ENCODE measurements around the gene HBM. TPM values are rescaled to one million over a fixed set of nuclear protein-coding genes. Genes with fewer than 3 reads are reported as not detected.

HBM gene
- total RNA-seq, 1 experiment from 2014 or later = not detected

DNA sequence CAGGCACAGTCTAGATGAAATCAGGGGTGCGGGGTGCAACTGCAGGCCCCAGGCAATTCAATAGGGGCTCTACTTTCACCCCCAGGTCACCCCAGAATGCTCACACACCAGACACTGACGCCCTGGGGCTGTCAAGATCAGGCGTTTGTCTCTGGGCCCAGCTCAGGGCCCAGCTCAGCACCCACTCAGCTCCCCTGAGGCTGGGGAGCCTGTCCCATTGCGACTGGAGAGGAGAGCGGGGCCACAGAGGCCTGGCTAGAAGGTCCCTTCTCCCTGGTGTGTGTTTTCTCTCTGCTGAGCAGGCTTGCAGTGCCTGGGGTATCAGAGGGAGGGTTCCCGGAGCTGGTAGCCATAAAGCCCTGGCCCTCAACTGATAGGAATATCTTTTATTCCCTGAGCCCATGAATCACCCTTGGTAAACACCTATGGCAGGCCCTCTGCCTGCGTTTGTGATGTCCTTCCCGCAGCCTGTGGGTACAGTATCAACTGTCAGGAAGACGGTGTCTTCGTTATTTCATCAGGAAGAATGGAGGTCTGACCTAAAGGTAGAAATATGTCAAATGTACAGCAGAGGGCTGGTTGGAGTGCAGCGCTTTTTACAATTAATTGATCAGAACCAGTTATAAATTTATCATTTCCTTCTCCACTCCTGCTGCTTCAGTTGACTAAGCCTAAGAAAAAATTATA is 12.3 kb downstream of the HBM start:
- no peak for ATAC-seq
- intact Hi-C loops (cut with micrococcal nuclease; ENCODE audit: unreplicated experiment) = no loop called here
- no TSS peak for BruUV-seq (replicated peaks)

DNA sequence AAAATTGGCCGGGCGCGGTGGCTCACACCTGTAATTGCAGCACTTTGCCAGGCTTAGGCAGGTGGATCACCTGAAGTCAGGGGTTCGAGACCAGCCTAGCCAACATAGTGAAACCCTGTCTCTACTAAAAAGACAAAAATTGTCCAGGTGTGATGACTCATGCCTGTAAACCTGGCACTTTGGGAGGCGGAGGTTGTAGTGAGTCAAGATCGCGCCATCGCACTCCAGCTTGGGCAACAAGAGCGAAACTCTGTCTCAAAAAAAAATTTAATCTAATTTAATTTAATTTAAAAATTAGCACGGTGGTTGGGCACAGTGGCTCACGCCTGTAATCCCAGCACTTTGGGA is 12.9 kb downstream of the HBM start:
- POLR2A ChIA-PET = no interaction called here
- no peaks in the 10 kb centered on the region for H3K27me3 ChIP-seq (ENCODE audit: control insufficient read depth, insufficient read depth, low read length)
- no peak for DNase-seq (ENCODE audit: low read depth, low spot score)
- intact Hi-C loops (cut with micrococcal nuclease; ENCODE audit: unreplicated experiment) = no loop called here
- ATAC-seq = no peak
- in situ Hi-C loops (cut with HindIII; ENCODE audit: low pct_unique_long_range_greater_than_20kb, low sequenced_read_pairs) = no loop called here
- no peaks in the 10 kb centered on the region for H3K9me3 ChIP-seq (ENCODE audit: control insufficient read depth, insufficient read depth, low read depth, low read length)
- BruUV-seq (replicated peaks) = no TSS peak
- CTCF ChIA-PET = no interaction called here
- no peaks in the 10 kb centered on the region for H3K36me3 ChIP-seq (ENCODE audit: control insufficient read depth, insufficient read depth, low read length)
- H3K4me1 ChIP-seq (ENCODE audit: control insufficient read depth, insufficient read depth, low read length) = peaks cover 6% of the 10 kb centered on the region; the same call in 1 of the 2 replicates
- H3K4me3 ChIP-seq (ENCODE audit: low read depth in 2 of 2, low read length in 2 of 2) = no peak overlapping the region
- no peak overlapping the region for H3K27ac ChIP-seq (ENCODE audit: low read length)
- TF ChIP-seq, protein P1, sequence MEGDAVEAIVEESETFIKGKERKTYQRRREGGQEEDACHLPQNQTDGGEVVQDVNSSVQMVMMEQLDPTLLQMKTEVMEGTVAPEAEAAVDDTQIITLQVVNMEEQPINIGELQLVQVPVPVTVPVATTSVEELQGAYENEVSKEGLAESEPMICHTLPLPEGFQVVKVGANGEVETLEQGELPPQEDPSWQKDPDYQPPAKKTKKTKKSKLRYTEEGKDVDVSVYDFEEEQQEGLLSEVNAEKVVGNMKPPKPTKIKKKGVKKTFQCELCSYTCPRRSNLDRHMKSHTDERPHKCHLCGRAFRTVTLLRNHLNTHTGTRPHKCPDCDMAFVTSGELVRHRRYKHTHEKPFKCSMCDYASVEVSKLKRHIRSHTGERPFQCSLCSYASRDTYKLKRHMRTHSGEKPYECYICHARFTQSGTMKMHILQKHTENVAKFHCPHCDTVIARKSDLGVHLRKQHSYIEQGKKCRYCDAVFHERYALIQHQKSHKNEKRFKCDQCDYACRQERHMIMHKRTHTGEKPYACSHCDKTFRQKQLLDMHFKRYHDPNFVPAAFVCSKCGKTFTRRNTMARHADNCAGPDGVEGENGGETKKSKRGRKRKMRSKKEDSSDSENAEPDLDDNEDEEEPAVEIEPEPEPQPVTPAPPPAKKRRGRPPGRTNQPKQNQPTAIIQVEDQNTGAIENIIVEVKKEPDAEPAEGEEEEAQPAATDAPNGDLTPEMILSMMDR (IDR thresholded peaks at IDR 0.05) = no peak
- TF ChIP-seq, protein P2, sequence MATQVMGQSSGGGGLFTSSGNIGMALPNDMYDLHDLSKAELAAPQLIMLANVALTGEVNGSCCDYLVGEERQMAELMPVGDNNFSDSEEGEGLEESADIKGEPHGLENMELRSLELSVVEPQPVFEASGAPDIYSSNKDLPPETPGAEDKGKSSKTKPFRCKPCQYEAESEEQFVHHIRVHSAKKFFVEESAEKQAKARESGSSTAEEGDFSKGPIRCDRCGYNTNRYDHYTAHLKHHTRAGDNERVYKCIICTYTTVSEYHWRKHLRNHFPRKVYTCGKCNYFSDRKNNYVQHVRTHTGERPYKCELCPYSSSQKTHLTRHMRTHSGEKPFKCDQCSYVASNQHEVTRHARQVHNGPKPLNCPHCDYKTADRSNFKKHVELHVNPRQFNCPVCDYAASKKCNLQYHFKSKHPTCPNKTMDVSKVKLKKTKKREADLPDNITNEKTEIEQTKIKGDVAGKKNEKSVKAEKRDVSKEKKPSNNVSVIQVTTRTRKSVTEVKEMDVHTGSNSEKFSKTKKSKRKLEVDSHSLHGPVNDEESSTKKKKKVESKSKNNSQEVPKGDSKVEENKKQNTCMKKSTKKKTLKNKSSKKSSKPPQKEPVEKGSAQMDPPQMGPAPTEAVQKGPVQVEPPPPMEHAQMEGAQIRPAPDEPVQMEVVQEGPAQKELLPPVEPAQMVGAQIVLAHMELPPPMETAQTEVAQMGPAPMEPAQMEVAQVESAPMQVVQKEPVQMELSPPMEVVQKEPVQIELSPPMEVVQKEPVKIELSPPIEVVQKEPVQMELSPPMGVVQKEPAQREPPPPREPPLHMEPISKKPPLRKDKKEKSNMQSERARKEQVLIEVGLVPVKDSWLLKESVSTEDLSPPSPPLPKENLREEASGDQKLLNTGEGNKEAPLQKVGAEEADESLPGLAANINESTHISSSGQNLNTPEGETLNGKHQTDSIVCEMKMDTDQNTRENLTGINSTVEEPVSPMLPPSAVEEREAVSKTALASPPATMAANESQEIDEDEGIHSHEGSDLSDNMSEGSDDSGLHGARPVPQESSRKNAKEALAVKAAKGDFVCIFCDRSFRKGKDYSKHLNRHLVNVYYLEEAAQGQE (IDR thresholded peaks at IDR 0.05; ENCODE audit: insufficient read depth in 1 of 2, low read depth in 2 of 2, low read length in 1 of 2) = no peak
- no peak for TF ChIP-seq SIN3A (IDR thresholded peaks at IDR 0.05; ENCODE audit: borderline replicate concordance, insufficient read depth, low read depth, low read length)
- TF ChIP-seq TCF7L2 (IDR thresholded peaks at IDR 0.05; ENCODE audit: low read depth, low read length) = no peak
- TF ChIP-seq POLR2AphosphoS5 (IDR thresholded peaks at IDR 0.05; ENCODE audit: low read depth, low read length) = no peak

More for the DNA sequence above, 12.3 kb downstream of the HBM start:
- CTCF ChIA-PET = interaction anchor here (0.8 kb wide), 1 partner anchor 80 kb away, joined by 4 read pairs; no protein-coding TSS in a partner anchor
- no peaks in the 10 kb centered on the region for H3K9me3 ChIP-seq (ENCODE audit: control insufficient read depth, insufficient read depth, low read depth, low read length)
- no peaks in the 10 kb centered on the region for H3K27me3 ChIP-seq (ENCODE audit: control insufficient read depth, insufficient read depth, low read length)
- in situ Hi-C loops (cut with HindIII; ENCODE audit: low pct_unique_long_range_greater_than_20kb, low sequenced_read_pairs) = no loop called here
- DNase-seq (ENCODE audit: low read depth, low spot score) = no peak
- POLR2A ChIA-PET = no interaction called here
- TF ChIP-seq SIN3A (IDR thresholded peaks at IDR 0.05; ENCODE audit: borderline replicate concordance, insufficient read depth, low read depth, low read length) (no peak), POLR2AphosphoS5 (IDR thresholded peaks at IDR 0.05; ENCODE audit: low read depth, low read length) (no peak), TCF7L2 (IDR thresholded peaks at IDR 0.05; ENCODE audit: low read depth, low read length) (no peak)
- TF ChIP-seq, protein P2 (IDR thresholded peaks at IDR 0.05; ENCODE audit: insufficient read depth in 1 of 2, low read depth in 2 of 2, low read length in 1 of 2) = no peak
- no peak overlapping the region for H3K4me3 ChIP-seq (ENCODE audit: low read depth in 2 of 2, low read length in 2 of 2)
- H3K4me1 ChIP-seq (ENCODE audit: control insufficient read depth, insufficient read depth, low read length) = peaks cover 6% of the 10 kb centered on the region; the same call in 1 of the 2 replicates
- no peaks in the 10 kb centered on the region for H3K36me3 ChIP-seq (ENCODE audit: control insufficient read depth, insufficient read depth, low read length)
- no peak overlapping the region for H3K27ac ChIP-seq (ENCODE audit: low read length)
